ENCODE measurements around the gene STRA8. TPM values are rescaled to one million over a fixed set of nuclear protein-coding genes. Genes with fewer than 3 reads are reported as not detected.

The STRA8 gene
- total and polyA plus RNA-seq, 2 of the 13 experiments (the other 11 are each of a cell fraction or from before 2014, with no cell fraction given): not detected

- TF ChIP-seq ZNF276 (CRISPR knock-in tag; IDR thresholded peaks at IDR 0.05; ENCODE audit: low read depth): no peak
- TF ChIP-seq AFF4 (CRISPR knock-in tag; IDR thresholded peaks at IDR 0.05): no peak
- TF ChIP-seq GABPB1 (CRISPR knock-in tag; IDR thresholded peaks at IDR 0.05): no peak
- TF ChIP-seq GTF2F1 (IDR thresholded peaks at IDR 0.05; ENCODE audit: low read length): no peak
- no peak for TF ChIP-seq SUZ12 (IDR thresholded peaks at IDR 0.05; ENCODE audit: low read depth, low read length)
- TF ChIP-seq KDM5B (CRISPR knock-in tag; IDR thresholded peaks at IDR 0.05; ENCODE audit: borderline replicate concordance): no peak
- no peak for TF ChIP-seq TFDP2 (CRISPR knock-in tag; IDR thresholded peaks at IDR 0.05)
- TF ChIP-seq ZMYM3 (CRISPR knock-in tag; IDR thresholded peaks at IDR 0.05): no peak
- TF ChIP-seq ZNF790 (CRISPR knock-in tag; IDR thresholded peaks at IDR 0.05; ENCODE audit: borderline replicate concordance): no peak
- TF ChIP-seq BCL6 (CRISPR knock-in tag; IDR thresholded peaks at IDR 0.05): no peak
- no peak for TF ChIP-seq SRSF9 (IDR thresholded peaks at IDR 0.05; ENCODE audit: borderline replicate concordance, insufficient read depth, low read depth, low read length, poor library complexity, severe bottlenecking)
These were observed 46.8 kb upstream of the STRA8 start (continued) for GRCh38 chr7:135186841-135187253.
